Progenitor cell of endocrine pancreas (in vitro differentiated cells): ENCODE measurements around the gene POM121C. TPM values are rescaled to one million over a fixed set of nuclear protein-coding genes. Genes with fewer than 3 reads are reported as not detected.

Source experiments
- total RNA-seq: library from RNA; stranded (reverse); gene quantifications from 2 replicates; pipeline ENCODE4 v1.2.1, GENCODE V29; 2021

Gene POM121C
- total RNA-seq, 1 donor from 2014 or later = 70.6 TPM

Other genes with a start within 250 kb of the POM121C start
- gene TRIM73, start 90.7 kb downstream of the POM121C start, total RNA-seq = 10.2 and 11.3 TPM in 2 replicates
- not detected in 2 replicates for gene SPDYE5, start 6.0 kb upstream of the POM121C start, total RNA-seq